OCI-LY3 (cell line): ENCODE data around the gene LRRC4C.

ENCODE experiments used
- H2AFZ ChIP-seq: fragments of 200-600, 300-600 bp; shearing (Covaris generic); 2 replicates; pipeline ENCODE4 v1.6.0; 2014; ENCODE audit warnings: antibody characterized with exemption, low read depth, low read length
- H3K27ac ChIP-seq: fragments of 200-600, 300-600 bp; sonication (generic); 2 replicates; pipeline ENCODE4 v1.5.1; 2014; ENCODE audit warnings: mild to moderate bottlenecking, low read length, moderate library complexity, mixed read lengths
- H3K27me3 ChIP-seq: fragments of 200-600, 300-600 bp; sonication (generic); 2 replicates; pipeline ENCODE4 v1.6.1; 2014; ENCODE audit warnings: low read depth, low read length, mixed read lengths
- H3K36me3 ChIP-seq: fragments of 200-600, 300-600 bp; sonication (generic); replicated peaks from 2 replicates; pipeline ENCODE3; 2014; ENCODE audit warnings: low read depth, low read length, mixed read lengths
- H3K4me1 ChIP-seq: fragments of 300-600, 200-600 bp; sonication (generic); 2 replicates; pipeline ENCODE4 v1.6.1; 2014; ENCODE audit warnings: low read length, mixed read lengths
- H3K4me2 ChIP-seq: fragments of 200-600, 300-600 bp; sonication (generic); 2 replicates; pipeline ENCODE4 v1.6.1; 2014; ENCODE audit warnings: low read length, mixed read lengths
- H3K4me3 ChIP-seq: fragments of 300-600, 200-600 bp; sonication (generic); 2 replicates; pipeline ENCODE4 v1.5.1; 2014; ENCODE audit warnings: antibody characterized with exemption, mild to moderate bottlenecking, low read length, moderate library complexity
- H3K79me2 ChIP-seq: fragments of 300-600, 200-600 bp; shearing (Covaris generic); 2 replicates; pipeline ENCODE4 v1.6.1; 2014; ENCODE audit warnings: mild to moderate bottlenecking, low read length, mixed read lengths
- H3K9ac ChIP-seq: fragments of 300-600, 200-600 bp; shearing (Covaris generic); 2 replicates; pipeline ENCODE4 v1.6.0; 2014; ENCODE audit warnings: mild to moderate bottlenecking, low read length, moderate library complexity
- H3K9me3 ChIP-seq: fragments of 200-600, 300-600 bp; shearing (Covaris generic); 2 replicates; pipeline ENCODE4 v1.6.1; 2014; ENCODE audit warnings: low read length, mixed read lengths; ENCODE audit not compliant: insufficient read depth
- H4K20me1 ChIP-seq: fragments of 200-600, 300-600 bp; sonication (generic); 2 replicates; pipeline ENCODE4 v1.6.1; 2016; ENCODE audit warnings: low read length, mixed read lengths; ENCODE audit not compliant: insufficient read depth
- CTCF ChIP-seq: fragments of 200-600, 300-600 bp; sonication (generic); IDR thresholded peaks from 2 replicates; pipeline ENCODE4 v1.5.1; 2014; ENCODE audit warnings: antibody characterized with exemption, low read length, low read depth
- EZH2phosphoT487 ChIP-seq: fragments of 200-600 bp; shearing (Covaris generic); IDR thresholded peaks from 2 replicates; pipeline ENCODE4 v1.6.1; 2018; ENCODE audit warnings: antibody characterized with exemption, mixed run types, low read depth

The LRRC4C gene

GRCh38 chr11:40974186-40974795, 485.2 kb downstream of the LRRC4C start:
- Histone ChIP-seq H3K9ac (no peak overlapping the region), H3K36me3 (no peaks in the 10 kb centered on the region), H3K27ac (no peak overlapping the region), H3K4me1 (no peaks in the 10 kb centered on the region), H4K20me1 (no peaks in the 10 kb centered on the region), H3K27me3 (no peaks in the 10 kb centered on the region), H3K9me3 (no peaks in the 10 kb centered on the region), H3K4me3 (no peak overlapping the region), H3K79me2 (no peaks in the 10 kb centered on the region), H2AFZ (no peak overlapping the region), H3K4me2 (no peak overlapping the region)
- TF ChIP-seq EZH2phosphoT487 = no peak
- TF ChIP-seq CTCF = no peak

GRCh38 chr11:40958707-40959106, 500.7 kb downstream of the LRRC4C start:
- Histone ChIP-seq H3K36me3 (no peaks in the 10 kb centered on the region), H3K4me2 (no peak overlapping the region), H4K20me1 (no peaks in the 10 kb centered on the region), H3K9ac (no peak overlapping the region), H3K4me3 (no peak overlapping the region), H3K79me2 (no peaks in the 10 kb centered on the region), H3K27ac (no peak overlapping the region), H3K27me3 (no peaks in the 10 kb centered on the region), H2AFZ (no peak overlapping the region), H3K9me3 (no peaks in the 10 kb centered on the region), H3K4me1 (no peaks in the 10 kb centered on the region)
- TF ChIP-seq EZH2phosphoT487 = no peak
- TF ChIP-seq CTCF = no peak

GRCh38 chr11:40952479-40952878, 507.0 kb downstream of the LRRC4C start:
- H4K20me1 ChIP-seq = no peaks in the 10 kb centered on the region
- no peak overlapping the region for H3K4me2 ChIP-seq
- H3K4me3 ChIP-seq = no peak overlapping the region
- no peak overlapping the region for H2AFZ ChIP-seq
- no peaks in the 10 kb centered on the region for H3K27me3 ChIP-seq
- H3K4me1 ChIP-seq = no peaks in the 10 kb centered on the region
- H3K36me3 ChIP-seq = no peaks in the 10 kb centered on the region
- TF ChIP-seq CTCF (no peak), EZH2phosphoT487 (no peak)
- no peaks in the 10 kb centered on the region for H3K79me2 ChIP-seq
- no peaks in the 10 kb centered on the region for H3K9me3 ChIP-seq
- no peak overlapping the region for H3K27ac ChIP-seq
- H3K9ac ChIP-seq = no peak overlapping the region

- Histone ChIP-seq H3K4me3 (no peak overlapping the region), H2AFZ (no peak overlapping the region), H3K27me3 (no peaks in the 10 kb centered on the region), H4K20me1 (no peaks in the 10 kb centered on the region), H3K4me1 (peaks cover 6% of the 10 kb centered on the region), H3K27ac (no peak overlapping the region), H3K9ac (no peak overlapping the region), H3K36me3 (no peaks in the 10 kb centered on the region), H3K9me3 (no peaks in the 10 kb centered on the region), H3K79me2 (no peaks in the 10 kb centered on the region), H3K4me2 (no peak overlapping the region)
- TF ChIP-seq CTCF = no peak
- no peak for TF ChIP-seq EZH2phosphoT487
These were observed 521.5 kb downstream of the LRRC4C start for GRCh38 chr11:40938002-40938401.
